HL-60 (cell line): Measurements from ENCODE around the gene KIAA1217.

Experiments used
- GABPA ChIP-seq: IDR thresholded peaks from 2 replicates; pipeline ENCODE4 v1.6.1; 2012; ENCODE audit warnings: low read depth
- SPI1 ChIP-seq: IDR thresholded peaks from 2 replicates; pipeline ENCODE4 v1.6.1; 2012; ENCODE audit warnings: low read depth, mild to moderate bottlenecking, borderline replicate concordance
- TF ChIP-seq, protein P1 (sequence below): IDR thresholded peaks from one replicate; pipeline ENCODE4 v1.5.1; 2011; ENCODE audit warnings: low read length, control low read depth, inconsistent platforms; ENCODE audit not compliant: insufficient read depth

DNA sequence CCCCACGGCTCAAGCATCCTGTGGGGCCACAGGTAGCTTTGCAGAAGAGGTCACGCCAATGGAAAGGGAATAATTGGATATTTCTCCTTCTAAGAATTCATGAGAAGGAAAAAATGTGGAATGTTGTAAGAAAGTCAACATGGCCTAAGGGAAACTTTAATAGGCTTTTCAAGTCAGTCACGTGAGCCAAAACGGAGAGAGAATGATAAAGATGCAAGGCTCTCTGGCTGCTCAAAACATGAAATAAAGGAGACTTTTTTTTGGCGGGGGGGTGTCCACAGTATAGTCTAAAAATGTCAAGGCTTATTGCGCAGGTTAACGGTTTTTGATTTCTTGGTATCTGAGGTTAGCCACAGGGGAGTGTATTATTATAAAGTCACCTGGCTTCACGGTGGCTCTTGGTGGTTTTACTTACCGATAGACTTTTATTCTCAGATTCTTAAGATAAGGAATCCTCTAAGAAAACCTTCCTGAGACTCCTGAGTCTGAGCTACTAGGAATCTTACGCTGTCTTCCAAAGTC is 366.6 kb downstream of the KIAA1217 start:
- TF ChIP-seq, protein P1, sequence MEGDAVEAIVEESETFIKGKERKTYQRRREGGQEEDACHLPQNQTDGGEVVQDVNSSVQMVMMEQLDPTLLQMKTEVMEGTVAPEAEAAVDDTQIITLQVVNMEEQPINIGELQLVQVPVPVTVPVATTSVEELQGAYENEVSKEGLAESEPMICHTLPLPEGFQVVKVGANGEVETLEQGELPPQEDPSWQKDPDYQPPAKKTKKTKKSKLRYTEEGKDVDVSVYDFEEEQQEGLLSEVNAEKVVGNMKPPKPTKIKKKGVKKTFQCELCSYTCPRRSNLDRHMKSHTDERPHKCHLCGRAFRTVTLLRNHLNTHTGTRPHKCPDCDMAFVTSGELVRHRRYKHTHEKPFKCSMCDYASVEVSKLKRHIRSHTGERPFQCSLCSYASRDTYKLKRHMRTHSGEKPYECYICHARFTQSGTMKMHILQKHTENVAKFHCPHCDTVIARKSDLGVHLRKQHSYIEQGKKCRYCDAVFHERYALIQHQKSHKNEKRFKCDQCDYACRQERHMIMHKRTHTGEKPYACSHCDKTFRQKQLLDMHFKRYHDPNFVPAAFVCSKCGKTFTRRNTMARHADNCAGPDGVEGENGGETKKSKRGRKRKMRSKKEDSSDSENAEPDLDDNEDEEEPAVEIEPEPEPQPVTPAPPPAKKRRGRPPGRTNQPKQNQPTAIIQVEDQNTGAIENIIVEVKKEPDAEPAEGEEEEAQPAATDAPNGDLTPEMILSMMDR, result no peak
- TF ChIP-seq GABPA (no peak), SPI1 (no peak)
